Effector memory CD4-positive, alpha-beta T cell (primary cell): ENCODE data around the gene OTOGL.
"Not testable (repeated sequence)": the region's sequence is repeated elsewhere in the genome, so short reads cannot be mapped to it uniquely, and the experiment has no call there.

ENCODE experiments used
- DNase-seq, 3 donors: peaks; one replicate each; pipeline ENCODE4 v3.0.0-alpha.2; 2020
- H3K27ac ChIP-seq: 2 replicates; pipeline ENCODE4 v1.7.0; 2013; ENCODE audit warnings: mild to moderate bottlenecking, low read length, moderate library complexity; ENCODE audit not compliant: insufficient read depth, poor library complexity, severe bottlenecking
- H3K27me3 ChIP-seq: replicated peaks from 2 replicates; pipeline ENCODE4 v1.7.0; 2013; ENCODE audit warnings: mild to moderate bottlenecking, low read length; ENCODE audit not compliant: insufficient read depth, control insufficient read depth, poor library complexity, severe bottlenecking
- H3K36me3 ChIP-seq: 2 replicates; pipeline ENCODE4 v1.7.0; 2013; ENCODE audit warnings: mild to moderate bottlenecking, low read length, moderate library complexity; ENCODE audit not compliant: control insufficient read depth, insufficient read depth
- H3K4me1 ChIP-seq: 2 replicates; pipeline ENCODE4 v1.7.0; 2013; ENCODE audit warnings: low read length, mild to moderate bottlenecking; ENCODE audit not compliant: control insufficient read depth, insufficient read depth, poor library complexity, severe bottlenecking
- H3K4me3 ChIP-seq: 2 replicates; pipeline ENCODE4 v1.7.0; 2013; ENCODE audit warnings: low read length, low read depth, mild to moderate bottlenecking; ENCODE audit not compliant: insufficient read depth, poor library complexity, severe bottlenecking
- H3K9me3 ChIP-seq: 2 replicates; pipeline ENCODE4 v1.7.0; 2013; ENCODE audit warnings: mild to moderate bottlenecking, low read length, moderate library complexity; ENCODE audit not compliant: control insufficient read depth

The OTOGL gene

DNA sequence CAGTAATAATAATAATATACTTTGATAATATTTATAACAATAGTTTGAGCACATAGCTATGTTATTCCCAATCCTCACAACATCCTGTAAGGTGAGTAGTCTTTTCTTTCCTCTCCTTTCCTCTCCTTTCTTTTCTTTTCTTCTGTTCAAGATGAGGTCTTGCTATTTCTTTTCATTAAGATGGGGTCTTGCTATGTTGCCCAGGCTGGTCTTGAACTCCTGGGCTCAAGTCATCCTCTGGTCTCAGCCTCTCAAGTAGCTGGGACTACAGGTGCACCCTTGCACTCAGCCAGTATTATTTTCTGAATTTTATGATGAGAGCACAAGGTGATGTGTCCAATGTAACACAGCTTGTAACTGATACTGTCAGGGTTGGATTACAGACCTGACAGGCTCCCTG is 134.6 kb downstream of the OTOGL start:
- Histone ChIP-seq H3K27ac (no peak overlapping the region), H3K27me3 (no peaks in the 10 kb centered on the region), H3K4me1 (no peaks in the 10 kb centered on the region), H3K9me3 (no peaks in the 10 kb centered on the region), H3K4me3 (no peak overlapping the region), H3K36me3 (no peaks in the 10 kb centered on the region)
- DNase-seq: no peak

DNA sequence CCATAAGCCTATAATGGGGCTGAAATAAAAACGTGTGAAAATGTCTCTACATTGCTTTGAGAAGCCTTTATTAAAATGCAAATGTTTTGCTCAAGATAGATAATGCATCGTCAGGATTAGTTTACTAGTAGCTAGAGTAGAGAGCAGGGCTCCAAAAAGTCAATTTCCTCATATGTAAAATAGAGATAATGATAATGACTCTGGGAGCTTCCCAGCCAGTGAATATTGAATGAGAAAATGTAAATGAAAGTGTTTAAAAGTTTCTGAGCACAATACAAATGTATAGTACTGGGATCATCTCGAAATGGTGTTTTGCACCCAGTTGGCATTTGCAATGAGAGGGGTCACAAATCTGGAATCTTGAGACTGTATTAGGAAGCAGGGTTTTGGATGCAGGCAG is 135.3 kb downstream of the OTOGL start:
- no peaks in the 10 kb centered on the region for H3K4me1 ChIP-seq
- no peak overlapping the region for H3K27ac ChIP-seq
- no peak for DNase-seq
- no peaks in the 10 kb centered on the region for H3K9me3 ChIP-seq
- no peaks in the 10 kb centered on the region for H3K27me3 ChIP-seq
- no peaks in the 10 kb centered on the region for H3K36me3 ChIP-seq
- H3K4me3 ChIP-seq: no peak overlapping the region

DNA sequence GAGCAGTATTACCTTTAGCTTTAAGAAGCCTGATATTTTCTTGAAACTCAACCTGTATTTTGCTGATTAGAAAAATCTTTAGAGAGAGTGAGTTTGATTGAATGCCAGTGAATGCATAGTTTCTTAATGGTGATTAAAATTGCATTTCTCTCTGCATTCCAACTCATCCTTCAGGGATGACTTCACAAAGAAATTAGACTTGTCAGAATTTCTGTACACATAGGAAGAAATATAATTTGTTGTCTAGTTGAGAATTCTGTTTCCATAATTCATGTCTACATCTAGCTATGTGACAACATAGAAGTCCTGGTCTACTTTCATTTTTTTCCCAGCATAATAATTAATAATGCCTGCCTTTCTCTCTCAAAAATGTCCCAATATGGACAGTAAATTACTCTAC is 136.6 kb downstream of the OTOGL start:
- Histone ChIP-seq H3K36me3 (no peaks in the 10 kb centered on the region), H3K27ac (no peak overlapping the region), H3K4me3 (no peak overlapping the region), H3K9me3 (no peaks in the 10 kb centered on the region), H3K4me1 (no peaks in the 10 kb centered on the region), H3K27me3 (no peaks in the 10 kb centered on the region)
- no peak for DNase-seq

DNA sequence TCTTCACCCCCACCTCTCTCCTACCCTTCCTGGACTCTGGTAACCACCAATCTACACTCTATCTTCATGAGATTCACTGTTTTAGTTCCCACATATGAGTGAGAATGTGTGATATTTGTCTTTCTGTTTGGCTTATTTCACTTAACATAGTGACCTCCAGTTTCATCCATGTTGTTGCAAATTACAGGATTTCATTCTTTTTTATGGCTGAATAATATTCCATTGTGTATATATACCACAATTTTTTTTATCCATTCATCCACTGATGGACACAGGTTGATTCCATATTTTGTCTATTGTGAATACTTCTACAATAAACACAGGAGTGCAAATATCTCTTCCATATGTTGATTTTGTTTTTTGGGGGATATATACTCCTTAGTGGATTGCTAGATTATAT is 140.5 kb downstream of the OTOGL start:
- Histone ChIP-seq H3K4me3 (no peak overlapping the region), H3K4me1 (no peaks in the 10 kb centered on the region), H3K27me3 (no peaks in the 10 kb centered on the region), H3K9me3 (no peaks in the 10 kb centered on the region), H3K36me3 (no peaks in the 10 kb centered on the region), H3K27ac (no peak overlapping the region)
- DNase-seq: no peak

DNA sequence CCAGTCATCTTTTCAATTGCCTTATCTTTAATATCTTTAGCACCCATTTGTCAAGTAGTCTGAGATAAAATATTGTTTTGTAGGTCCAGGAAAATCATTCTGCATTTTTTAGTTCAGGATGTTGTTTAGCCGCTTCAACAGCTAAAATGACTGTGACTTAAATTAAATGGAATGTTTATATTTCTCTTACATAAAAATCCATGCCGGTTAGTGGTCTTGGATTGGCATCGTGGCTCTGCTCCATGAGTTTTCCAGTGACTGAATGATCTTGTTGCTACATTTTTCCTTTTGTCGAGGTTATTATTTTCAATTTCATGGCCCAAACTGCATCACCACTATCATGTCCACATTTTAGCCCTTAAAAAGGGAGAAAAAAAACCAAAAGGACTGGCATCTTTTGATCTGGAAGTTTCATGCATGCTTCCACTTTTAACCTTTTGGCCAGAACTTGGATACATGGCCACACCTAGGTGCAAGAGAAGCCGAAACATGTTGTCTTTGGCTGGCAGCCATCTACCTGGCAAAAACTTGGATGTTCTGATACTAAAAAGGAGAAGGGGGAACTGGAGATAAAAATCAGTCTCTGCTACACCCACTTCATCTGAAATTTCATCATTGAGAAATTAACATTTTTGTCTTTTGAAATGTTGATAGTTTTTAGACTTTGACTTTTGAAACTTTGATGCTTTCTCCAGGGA is 142.4 kb downstream of the OTOGL start:
- no peak overlapping the region for H3K4me3 ChIP-seq
- no peak for DNase-seq
- no peaks in the 10 kb centered on the region for H3K4me1 ChIP-seq
- no peak overlapping the region for H3K27ac ChIP-seq
- H3K27me3 ChIP-seq: no peaks in the 10 kb centered on the region
- no peaks in the 10 kb centered on the region for H3K9me3 ChIP-seq
- H3K36me3 ChIP-seq: no peaks in the 10 kb centered on the region

DNA sequence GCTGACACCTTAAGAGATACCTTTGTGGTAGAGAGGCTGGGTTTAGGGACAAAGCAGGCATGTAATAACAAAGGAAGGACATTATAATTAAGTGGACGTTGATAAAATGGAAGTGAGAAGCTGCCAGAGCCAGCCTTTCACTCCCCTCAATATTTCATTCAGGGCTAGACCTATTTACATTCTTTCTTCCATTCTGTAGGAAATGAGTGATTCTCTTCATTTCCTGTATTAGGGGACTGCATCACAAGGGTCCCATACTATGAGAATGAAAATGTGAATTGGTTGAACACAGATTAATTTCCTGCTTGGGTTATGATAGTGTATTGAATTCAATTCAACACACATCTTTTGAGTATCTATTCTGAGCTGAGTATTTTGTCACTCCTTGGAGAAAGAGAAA is 143.0 kb downstream of the OTOGL start:
- Histone ChIP-seq H3K4me3 (no peak overlapping the region), H3K9me3 (no peaks in the 10 kb centered on the region), H3K27ac (no peak overlapping the region), H3K4me1 (no peaks in the 10 kb centered on the region), H3K27me3 (no peaks in the 10 kb centered on the region), H3K36me3 (no peaks in the 10 kb centered on the region)
- DNase-seq: no peak

DNA sequence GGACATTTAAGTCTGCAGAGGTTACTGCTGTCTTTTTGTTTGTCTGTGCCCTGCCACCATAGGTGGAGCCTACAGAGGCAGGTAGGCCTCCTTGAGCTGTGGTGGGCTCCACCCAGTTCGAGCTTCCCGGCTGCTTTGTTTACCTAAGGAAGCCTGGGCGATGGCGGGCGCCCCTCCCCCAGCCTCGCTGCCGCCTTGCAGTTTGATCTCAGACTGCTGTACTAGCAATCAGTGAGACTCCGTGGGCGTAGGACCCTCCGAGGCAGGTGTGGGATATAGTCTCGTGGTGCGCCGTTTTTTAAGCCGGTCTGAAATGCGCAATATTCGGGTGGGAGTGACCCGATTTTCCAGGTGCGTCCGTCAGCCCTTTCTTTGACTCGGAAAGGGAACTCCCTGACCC is 150.2 kb downstream of the OTOGL start:
- not testable (repeated sequence) for H3K9me3 ChIP-seq, H3K36me3 ChIP-seq, H3K4me3 ChIP-seq, DNase-seq, H3K4me1 ChIP-seq, H3K27ac ChIP-seq, H3K27me3 ChIP-seq

DNA sequence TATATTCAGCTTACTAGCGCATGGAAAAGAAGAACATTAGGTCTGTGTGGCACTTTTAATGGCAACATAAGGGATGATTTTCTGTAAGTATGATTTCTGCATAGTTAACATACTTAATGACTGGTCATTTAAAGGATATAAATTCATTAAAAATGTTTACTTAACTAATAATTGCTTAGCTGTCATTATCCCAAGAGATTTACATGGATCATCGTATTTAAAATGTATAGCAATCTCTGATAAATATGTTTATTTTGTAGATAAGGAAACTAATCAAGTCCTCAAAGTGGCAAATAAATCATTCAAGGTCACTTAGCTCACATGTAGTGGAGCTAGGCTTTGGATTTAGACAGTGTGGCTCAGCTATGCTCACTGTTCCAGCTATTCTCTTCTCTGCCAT is 158.6 kb downstream of the OTOGL start:
- Histone ChIP-seq H3K27me3 (no peaks in the 10 kb centered on the region), H3K4me1 (no peaks in the 10 kb centered on the region), H3K27ac (no peak overlapping the region), H3K36me3 (no peaks in the 10 kb centered on the region), H3K9me3 (no peaks in the 10 kb centered on the region), H3K4me3 (no peak overlapping the region)
- no peak for DNase-seq

DNA sequence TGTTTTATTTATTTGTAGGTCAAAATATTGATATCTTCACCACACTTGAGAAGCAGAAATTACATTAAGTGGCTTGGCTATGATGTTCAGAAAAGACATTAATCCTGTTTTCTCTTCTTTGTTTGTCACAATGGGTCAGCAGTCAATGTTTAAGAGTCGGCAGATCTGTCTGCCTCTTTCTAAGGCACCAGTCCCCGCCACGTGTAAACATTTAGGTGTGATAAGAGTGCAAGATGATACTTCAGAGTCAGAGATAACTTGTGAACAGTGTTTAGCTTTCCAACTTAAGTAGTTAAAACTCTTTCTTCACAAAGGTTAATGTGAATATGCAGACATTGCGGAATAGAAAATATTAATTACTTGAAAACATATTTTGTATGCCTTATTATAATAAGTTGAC is 160.9 kb downstream of the OTOGL start:
- Histone ChIP-seq H3K27ac (no peak overlapping the region), H3K4me3 (no peak overlapping the region), H3K4me1 (no peaks in the 10 kb centered on the region), H3K27me3 (no peaks in the 10 kb centered on the region), H3K9me3 (no peaks in the 10 kb centered on the region), H3K36me3 (no peaks in the 10 kb centered on the region)
- no peak for DNase-seq

DNA sequence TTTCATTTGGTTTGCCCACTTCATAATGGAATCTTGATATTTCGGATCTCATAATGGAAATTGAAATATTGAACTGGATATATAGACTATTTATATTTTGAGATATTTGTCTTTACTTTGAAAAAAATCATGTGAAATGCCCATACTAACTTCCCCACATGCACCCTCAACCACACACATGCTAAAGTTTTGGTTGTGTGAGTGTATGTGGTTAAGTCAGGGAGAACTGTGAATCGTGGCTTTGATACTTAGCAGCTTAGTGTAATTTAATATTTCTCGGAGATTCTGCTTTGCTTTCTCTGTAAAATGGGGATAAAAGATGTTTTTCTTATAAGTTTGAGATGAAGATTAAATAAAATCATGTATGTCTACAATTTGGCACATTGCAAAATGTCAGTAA is 162.1 kb downstream of the OTOGL start:
- no peak overlapping the region for H3K27ac ChIP-seq
- no peaks in the 10 kb centered on the region for H3K36me3 ChIP-seq
- no peak overlapping the region for H3K4me3 ChIP-seq
- no peaks in the 10 kb centered on the region for H3K4me1 ChIP-seq
- H3K9me3 ChIP-seq: no peaks in the 10 kb centered on the region
- DNase-seq: no peak
- no peaks in the 10 kb centered on the region for H3K27me3 ChIP-seq
